Hippocampal formation (tissue), 2 donors: ENCODE measurements around the gene CYB5R3.
"Not testable (repeated sequence)": the region's sequence is repeated elsewhere in the genome, so short reads cannot be mapped to it uniquely, and the experiment has no call there.

Experiments
- DNase-seq, 2 donors: peaks; one replicate each; lab custom pipeline; 2025; lab: John Stamatoyannopoulos, UW

The CYB5R3 gene

DNA sequence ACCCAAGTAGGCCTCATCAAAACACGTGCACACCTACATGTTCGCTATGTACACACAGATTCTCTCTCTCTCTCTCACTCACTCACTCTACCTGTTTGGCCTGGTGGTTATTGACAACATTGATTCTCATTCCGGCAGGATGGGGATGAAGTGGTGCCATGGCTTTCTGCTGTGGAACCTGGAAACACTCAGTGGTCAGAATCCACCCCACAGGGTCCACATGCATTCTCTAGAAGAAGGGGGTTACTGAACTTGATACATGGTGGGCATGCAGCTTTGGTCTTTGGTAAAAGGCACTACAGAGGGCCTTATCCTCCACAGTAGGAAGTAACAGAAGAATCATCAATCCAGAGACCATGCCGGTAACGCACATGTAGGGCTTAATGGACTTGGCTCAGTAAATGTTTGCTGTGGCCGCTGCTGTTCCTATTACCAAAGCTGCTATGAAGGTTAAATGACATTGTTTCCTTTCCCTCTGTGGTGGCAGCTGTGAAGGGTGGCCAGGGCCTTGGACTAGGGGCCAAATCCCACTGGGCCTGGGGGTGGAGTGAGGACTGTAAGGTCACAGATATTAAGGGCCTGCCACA lies 47.2 kb downstream of the CYB5R3 start:
- DNase-seq = no peak

DNA sequence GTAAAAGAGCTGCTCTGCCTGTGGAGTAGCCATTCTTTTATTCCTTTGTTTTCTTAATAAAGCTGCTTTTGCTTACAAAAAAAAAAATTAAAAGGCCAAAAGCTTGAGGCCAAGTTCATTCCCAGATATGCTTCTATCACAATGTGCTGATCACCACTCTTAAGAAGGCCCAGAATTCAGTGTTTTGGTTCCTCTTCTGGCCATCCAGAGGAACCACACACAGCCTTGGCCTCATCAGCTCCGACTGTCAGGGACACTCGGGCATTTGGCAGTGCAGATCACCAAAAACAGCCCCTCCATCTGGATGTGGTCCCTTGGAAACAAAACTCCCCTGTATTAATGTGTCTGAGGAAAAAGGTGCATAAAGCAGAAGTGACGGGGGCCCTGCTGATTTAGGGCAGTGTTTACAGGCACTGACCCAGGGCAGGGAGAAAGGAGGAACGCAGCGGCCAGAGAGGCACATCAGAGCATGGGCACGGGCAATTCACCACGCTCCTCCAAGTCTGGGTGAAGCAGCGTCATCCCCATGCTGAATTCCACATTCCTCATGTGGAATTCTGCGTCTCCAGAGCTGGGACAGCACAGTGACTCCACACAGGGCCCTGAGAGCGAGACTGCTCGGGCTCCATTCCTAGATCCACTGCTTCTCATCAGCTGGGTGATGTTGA lies 52.2 kb downstream of the CYB5R3 start:
- DNase-seq = no peak

DNA sequence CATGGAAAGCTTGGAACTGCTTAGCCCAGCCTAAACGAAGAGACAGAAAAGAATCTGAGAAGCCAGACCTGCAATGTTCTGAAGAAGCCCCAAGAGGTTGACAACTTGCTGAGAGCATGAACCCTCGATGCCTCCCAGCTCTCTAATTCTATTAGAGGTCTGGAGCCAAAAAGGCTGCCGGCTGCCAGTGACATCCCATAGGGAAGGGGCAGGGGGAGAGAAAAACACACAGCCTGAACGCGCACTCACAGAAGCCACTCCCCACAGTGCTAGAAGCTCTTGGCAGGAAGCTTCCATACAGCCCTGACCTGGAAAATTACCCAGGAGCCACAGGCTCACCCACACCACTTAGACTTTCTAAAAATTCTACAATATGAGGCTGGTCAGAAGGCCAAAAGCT lies 52.9 kb downstream of the CYB5R3 start:
- no peak for DNase-seq

DNA sequence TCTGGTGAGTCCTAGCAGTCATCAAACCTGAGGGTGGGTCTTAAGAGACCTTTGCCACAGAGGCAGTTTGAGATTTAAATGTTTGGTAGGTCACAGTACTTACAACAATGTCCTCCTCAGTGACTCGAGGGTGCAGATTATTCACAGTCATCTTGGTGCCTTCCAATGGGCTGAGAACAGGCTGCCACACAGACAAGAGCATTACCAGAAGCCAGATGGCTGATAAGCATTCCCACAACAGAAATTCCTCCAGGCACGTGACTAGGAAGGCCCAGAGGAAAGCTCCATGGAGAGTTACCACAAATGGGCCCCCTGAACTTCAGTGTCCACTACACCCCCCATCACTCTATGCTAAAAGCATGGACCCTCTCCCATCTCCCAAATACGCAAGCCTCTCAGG lies 53.8 kb downstream of the CYB5R3 start:
- no peak for DNase-seq

DNA sequence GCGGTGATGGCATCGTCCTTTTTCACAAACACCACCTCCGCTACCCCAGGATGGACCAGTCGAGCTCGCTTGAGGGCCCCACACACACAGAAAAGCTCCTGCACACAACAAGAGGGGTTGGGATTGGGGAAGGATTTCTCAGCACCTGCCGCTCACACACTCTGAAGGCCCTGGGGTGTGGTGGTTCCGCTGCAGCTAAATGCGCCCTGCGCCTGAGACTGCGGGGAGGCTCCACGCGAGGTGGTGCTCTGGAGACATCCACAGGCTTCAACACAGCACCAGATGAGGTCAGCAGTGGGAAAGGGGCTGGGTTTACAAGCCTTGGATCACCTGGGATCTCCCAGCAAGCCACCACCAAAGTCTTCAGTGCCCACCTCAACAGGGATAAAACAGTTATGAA lies 57.2 kb downstream of the CYB5R3 start:
- no peak for DNase-seq

DNA sequence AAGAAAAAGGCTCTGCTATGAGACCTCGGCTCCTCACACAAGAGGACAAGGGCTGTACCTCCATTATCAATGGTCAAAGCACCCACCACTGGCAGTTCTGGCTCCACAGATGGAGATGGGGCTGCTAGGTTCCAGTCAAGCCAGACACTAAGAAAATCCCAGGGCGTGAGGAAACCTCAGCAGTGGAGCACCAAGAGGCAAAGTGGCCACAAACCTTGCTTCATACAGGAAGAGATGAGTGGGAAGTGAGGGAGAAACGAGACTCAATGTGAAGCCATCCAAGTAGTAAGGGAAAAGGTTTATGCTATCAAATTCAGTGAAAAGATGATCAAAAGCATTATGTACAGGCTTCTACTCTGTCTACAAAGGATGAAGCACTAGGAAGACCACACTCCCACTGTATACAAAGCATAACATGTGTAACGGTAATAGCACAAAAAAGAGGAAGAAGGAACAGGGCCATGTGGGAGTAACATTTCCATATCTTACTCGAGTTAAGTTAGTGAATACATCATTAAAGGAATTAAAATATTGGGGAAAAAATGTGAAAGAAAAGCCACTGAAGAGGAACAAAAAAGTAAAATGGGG lies 61.5 kb downstream of the CYB5R3 start:
- DNase-seq = no peak

DNA sequence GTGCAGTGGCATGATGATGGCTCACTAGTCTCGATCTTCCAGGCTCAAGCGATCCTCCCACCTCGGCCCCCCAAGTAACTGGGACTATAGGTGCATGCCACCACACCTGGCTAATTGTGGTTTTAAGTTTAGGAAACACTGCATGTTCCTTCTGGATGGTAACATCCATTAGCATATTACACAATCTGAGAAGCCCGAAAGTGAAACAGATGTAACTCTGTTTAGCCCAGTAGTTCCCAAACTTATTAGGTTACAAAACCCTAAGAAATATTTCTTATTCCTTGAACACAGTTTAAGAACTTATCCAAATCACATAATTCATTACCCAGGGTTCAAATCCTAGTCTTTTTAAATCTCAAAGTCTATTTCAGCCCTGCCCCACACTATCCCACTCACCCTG lies 62.8 kb downstream of the CYB5R3 start:
- DNase-seq = no peak

DNA sequence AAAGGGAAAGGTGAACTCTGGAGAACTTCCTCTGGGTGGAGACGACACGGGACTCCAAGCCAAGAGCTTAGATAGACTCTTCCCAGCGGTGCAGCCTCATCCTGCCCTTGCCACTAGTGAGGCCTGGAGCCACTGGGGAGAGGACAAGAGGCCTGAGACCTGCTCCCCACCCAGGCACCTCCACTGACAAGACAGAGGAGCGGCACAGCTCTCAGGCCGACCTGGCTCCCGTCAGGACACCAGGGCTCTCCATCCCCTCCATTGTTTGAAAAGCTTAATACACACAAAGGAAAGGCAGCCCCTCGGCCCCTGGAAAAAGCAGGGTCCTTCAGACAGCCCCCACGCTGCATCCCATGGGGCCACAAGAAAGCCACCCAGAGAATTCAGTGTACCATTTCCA lies 64.1 kb downstream of the CYB5R3 start:
- no peak for DNase-seq

DNA sequence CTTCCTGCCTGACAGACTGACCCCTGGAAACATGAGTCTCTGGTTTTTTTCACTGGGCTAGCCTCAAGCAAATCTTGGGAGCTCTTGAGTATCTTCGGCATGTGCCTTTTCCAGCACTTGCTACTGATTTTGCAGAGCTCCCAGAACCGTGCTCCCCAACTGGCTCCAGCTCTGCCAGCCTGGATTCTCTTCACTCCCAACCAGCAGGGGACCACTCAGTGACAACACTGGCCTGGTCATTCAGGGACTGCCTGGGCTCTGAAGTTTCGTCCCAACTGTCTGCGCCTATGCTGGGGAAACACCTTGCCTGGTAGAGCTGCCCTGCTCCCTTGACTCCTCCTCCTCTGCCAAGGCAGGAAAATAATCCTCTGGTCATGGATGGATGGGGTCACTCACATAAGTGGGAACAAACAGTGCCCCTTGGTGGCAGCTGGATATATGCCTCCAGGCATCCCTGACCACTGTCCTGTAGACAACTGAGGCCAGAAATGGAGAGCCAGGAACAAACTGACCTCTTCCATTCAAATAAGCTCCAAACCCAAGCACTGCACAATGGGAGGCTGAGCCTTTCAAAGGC lies 64.7 kb downstream of the CYB5R3 start:
- no peak for DNase-seq

DNA sequence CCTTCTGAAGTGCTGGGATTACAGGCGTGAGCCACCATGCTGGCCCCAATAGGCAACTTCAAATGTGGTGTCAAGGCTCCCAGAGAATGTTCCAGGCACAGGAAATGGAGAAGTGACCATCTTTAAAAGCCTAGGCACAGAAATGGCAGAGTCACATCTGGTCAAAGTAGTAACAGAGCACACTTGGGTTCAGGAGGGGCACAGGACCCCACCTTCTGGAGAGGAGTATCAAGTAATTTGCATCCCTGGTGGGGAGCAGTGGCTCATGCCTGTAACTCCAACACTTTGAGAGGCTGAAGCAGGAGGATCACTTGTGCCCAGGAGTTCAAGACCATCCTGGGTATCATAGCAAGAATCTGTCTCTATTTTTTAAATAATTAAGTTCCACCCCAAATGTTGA lies 66.2 kb downstream of the CYB5R3 start:
- DNase-seq = no peak

DNA sequence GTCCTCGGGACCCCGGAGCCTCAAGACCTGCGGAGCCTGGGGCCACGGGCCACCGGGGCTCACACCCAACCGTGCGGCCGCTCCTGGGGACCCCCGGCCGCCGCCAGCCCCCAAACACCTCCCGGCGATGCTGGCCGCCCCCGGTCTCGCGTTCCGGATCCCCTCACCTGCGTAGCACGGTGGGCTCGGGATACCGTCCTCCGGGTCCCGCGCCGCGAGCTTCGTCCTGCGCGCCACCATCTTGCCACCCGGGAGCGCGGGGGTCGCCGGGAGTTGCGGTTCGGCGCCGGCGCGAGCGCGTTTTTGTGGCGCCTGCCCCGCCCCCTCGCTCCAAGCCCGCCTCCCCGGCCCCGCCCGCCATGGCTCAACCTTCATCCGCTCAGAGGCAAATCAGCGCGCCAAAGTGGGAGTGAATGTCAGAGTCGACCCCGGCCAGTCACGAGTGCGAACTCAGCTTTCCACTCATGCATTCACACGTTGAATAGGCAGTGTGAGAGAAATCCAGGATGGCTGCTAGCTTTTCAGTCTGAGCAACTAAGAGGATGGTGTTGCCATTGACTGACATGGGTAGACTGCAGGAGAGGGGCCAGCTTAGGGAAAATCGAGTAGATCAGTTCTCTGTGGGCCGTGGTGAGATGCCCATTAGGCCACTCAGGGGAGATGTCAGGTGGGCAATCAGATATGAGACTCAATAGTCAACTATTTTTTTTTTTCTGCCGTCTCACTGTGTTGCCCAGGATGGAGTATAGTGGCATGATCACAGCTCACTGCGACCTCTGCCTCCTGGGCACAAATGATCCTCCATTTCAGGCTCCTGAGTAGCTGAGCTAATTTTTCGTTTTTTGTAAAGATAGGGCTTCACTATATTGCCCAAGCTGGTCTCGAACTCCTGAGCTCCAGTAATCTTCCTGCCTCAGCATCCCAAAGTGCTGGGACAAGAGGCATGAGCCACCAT lies 67.2 kb downstream of the CYB5R3 start:
- DNase-seq = peak; percentile 16 to 72

DNA sequence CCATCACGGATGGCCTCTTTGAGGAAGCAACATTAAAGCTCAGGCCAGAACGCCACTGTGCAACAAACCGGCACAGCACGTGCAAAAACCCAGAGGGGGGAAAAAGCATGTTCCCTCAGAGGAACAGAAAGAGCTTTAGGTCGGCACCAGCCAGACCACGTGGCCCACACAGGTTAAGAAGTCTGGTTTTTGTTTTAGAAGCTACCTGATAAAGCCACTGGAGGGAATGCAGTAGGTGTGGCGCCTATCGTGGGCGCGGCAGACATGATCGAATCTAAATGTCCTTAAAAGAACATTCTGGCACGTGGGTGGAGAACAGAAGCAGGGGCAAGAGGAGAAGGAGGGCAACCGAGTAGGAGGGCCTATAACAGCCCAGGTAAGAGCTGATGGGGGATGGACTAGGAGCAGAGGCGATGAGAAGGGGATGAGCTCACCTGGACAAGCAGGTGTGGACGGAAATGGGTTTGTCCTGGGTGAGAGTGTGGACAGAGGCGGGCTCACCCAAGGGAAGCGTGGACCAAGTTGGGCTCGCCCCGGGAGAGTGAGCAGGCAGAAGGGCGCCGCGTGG lies 67.9 kb downstream of the CYB5R3 start:
- not testable (repeated sequence) for DNase-seq

DNA sequence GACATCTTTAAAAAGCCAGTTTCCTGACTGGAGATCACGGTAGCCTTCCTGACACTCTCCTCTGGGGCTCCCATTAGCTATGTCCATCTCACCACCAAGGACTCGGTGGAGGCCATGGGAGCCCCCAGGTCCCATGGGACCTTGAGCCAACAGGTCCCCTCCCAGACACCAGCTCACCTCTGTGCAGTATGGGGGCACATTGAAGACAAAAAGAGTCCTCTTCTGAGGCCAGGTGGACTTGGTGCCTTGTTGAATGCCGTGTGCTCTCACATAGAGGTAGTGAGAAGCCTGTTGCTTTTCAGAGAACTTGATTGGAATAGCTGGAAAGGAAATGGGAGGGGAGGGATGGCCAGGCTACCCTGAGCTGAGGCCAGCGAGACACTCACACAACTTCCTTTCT lies 69.2 kb downstream of the CYB5R3 start:
- not testable (repeated sequence) for DNase-seq

DNA sequence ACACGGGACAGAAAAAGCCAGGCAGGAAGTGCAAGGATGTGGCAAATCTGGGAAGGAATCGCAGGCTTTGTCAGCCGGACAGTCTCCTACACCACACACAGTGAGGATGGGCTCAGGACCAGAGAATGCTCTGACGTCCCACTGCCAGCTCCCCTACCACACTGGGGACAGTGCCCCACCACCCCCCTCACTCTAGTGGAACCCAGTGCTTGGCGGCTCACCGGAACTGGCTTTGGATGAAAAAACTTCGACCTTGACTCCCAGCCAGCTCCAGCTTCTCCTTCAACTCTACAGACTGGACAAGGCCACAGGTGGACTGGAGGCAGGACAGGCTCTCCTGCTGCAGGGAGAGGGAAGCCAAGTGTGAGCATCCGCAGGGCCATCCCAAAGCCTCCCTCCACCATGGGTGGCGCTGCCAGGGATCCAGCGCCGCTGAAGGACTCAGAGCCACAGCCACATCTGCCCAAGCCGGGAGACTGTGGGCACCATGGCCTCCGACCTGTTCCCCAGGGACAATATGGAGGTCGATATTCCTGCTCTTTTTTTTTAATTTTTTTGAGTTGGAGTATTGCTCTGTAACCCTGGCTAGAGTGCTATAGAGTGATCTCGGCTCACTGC lies 71.5 kb downstream of the CYB5R3 start:
- no peak for DNase-seq

DNA sequence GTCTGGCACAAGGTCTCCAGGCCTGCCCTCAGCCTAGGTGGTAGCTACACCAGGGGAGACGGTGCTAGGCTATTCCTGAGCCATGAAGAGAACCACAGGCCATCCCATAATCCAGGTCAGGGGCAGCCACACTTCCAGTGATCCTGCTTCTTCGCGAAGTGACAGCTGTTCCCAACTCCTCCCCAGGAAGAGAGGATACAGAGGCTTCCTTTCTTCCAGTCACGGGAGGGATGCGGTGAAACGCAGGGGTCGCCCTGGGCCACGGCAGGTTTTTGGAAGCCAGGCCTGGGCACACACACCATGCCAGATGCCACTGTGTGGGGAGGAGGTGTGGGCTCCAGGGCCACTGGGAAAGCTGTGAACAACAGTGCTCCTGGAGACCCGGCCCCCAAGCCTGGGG lies 72.1 kb downstream of the CYB5R3 start:
- not testable (repeated sequence) for DNase-seq

DNA sequence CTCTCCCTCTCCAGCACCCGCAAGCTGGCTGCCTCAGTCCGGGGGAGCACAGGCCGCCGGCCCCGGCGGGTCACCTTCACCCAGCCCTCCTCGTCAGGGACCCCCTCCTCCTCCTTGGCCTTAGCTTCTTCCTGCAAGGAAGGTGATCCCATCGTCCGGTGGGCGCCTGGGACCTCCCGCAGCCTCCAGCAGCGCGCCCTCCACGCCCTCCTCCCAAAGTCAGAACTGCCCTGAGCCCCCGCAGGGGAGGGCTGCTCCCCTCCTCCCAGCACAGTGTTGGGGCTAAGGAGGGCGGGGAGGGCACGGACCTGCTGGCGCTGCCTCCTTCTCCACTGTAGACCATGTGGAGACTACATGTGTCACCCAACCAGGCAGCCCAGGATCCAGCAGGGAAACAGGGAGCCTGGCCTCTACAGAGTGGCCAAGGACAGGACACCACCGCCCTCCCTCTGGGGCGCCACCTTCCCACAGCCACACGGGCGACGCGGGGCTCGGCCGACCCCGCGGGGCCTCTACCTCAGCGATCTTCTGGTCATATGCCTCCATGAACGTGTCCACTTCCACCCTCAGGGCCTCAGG lies 73.1 kb downstream of the CYB5R3 start:
- DNase-seq = not testable (repeated sequence)

DNA sequence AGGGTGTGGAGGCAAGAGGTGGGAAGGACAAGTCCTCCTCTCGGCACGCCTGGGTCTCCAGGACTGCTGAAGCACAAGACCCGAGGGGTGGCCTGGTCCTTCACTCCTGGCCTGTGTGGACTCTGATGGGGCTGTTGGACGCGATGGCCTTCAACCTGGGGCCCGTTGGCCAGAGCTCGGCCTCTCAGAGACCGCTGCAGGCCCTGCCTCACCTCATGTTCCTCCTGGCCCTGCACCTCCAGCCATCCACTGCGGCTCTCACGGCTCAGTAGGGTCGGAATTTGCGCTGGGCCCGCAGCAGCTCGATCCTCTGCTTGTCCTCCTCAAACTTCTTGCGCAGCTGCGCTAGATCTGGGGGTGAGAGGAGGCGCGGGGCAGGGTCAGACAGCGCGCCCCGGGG lies 74.7 kb downstream of the CYB5R3 start:
- DNase-seq = not testable (repeated sequence)

DNA sequence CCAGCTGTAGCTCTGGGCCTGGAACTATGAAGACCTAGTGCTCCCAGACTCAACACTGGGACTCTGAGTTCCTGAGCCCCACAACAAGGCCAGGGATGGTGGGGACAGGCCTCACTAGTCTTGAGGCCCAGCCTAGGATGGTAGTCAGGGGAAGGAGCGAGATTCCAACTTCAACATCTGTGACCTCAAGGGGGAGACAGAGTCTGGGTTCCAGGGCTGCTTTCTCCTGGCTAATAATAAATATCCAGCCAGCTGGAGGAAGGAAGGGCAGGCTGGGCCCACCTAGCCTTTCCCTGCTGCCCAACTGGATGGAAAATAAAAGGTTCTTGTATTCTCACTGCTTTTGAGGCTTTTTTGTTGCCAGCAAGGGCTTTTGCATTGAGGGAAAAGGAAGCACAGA lies 75.1 kb downstream of the CYB5R3 start:
- DNase-seq = not testable (repeated sequence)

DNA sequence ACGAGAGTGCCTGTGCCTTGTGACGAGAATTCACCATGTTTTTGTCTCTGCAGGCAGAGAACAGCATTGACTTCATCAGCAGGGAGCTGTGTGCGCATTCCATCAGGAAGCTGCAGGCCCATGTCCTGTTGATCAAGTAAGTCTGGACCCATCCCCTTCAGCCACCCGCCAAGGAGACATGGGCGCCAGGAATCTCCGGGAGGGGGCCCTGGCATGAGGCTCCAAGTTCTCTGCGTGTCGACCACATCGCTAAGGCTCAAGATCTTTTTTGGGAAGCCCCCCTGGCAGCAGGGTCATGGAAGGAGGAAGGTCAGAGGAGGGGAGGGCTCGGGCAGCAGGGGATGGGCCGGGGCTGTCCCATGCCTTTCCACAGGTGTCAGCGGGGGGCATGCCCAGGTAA lies 78.1 kb downstream of the CYB5R3 start:
- DNase-seq = not testable (repeated sequence)

DNA sequence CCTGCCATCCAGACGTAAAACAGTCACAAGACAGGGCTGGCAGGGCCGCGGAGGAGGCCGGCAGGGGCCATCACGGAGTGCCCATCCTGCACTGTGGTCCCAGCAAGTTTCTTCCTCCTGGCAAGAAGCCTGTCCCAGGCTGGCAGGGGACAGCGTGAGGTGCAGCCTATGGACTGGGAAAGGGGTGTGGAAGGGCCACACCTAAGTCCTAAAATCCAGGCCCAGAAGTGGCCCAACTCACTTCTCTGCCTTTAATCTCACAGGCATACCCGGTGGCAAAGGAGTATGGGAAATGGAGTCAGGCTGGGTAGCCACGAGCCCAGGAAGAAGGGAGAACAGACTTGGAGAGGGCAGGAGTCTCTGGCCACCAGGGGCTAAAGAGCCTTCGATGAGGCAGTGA lies 78.6 kb downstream of the CYB5R3 start:
- DNase-seq = not testable (repeated sequence)

DNA sequence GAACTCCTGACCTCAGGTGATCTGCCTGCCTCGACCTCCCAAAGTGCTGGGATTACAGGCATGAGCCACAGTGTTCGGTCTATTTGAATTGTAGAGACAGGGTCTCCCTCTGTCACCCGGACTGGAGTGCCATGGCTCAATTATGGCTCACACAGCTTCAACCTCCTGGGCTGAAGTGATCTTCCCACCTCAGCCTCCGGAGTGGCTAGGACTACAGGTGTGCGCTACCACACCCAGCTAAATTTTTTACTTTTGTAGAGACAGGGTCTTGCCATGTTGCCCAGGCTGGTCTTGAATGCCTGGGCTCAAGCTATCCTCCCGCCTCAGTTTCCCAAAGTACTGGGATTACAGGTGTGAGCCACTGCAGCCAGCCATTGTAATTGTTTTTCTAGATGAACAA lies 81.2 kb downstream of the CYB5R3 start:
- DNase-seq = not testable (repeated sequence)
